ENCODE results near the gene SERPINA4.

SERPINA4 gene

DNA sequence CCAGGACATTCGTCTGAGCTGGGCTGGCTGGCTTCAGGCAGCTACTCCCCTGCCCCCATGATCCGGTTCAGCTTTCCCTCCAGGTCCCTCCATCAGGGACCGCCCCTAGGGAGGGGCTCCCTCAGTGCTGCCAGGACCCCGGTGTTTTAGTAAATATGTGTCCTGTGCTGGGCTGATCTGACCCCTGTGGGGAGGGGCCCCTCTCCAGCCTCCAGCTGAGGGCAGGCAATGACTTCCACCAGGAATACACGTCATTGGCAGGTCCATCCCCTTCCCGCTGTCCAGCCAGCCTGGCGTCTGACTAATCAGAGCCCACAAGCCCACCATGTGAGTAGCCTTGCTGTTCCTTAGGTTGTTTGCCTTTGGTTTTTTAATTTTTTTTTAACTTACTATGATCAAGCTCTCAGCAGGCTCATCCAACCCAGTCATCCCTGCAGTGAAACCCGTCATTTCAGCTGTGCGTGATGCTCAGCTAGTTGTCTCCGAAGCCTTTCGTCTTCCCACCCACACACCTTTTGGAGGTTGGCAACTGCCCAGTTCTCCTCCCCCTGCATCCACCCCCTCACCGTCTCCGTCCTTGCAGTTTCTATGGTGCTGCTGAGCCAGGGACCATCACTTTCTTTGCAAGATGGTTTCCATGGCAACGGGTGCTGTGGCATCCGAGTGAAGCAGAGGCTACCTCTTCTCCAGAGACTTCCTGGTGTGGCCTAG, 16.0 kb upstream of the SERPINA4 start:
- H3K4me3 ChIP-seq (ENCODE audit: low read depth, low read length) = no peak overlapping the region
- ChIA-PET CTCF (no interaction called here), POLR2A (no interaction called here)
- H3K27ac ChIP-seq (ENCODE audit: extremely low read depth, low read depth, low read length) = no peak overlapping the region
- no peaks in the 10 kb centered on the region for H3K36me3 ChIP-seq (ENCODE audit: control insufficient read depth in 2 of 2, insufficient read depth in 1 of 2, low read length in 2 of 2)
- TF ChIP-seq EGR2 (tag by site-specific recombination; IDR thresholded peaks at IDR 0.05; ENCODE audit: low read depth) = 0 out of 2 replicates have a peak, but pooled peaks have one; percentile 10
- TF ChIP-seq ZFHX2 (tag by site-specific recombination; conservative IDR thresholded peaks at IDR 0.05) = peak; percentile 37
- no peak for TF ChIP-seq ZNF221 (tag by site-specific recombination; IDR thresholded peaks at IDR 0.05; ENCODE audit: borderline replicate concordance)
- no peak for TF ChIP-seq ZNF645 (tag by site-specific recombination; IDR thresholded peaks at IDR 0.05)
- no peak for TF ChIP-seq ZNF121 (tag by site-specific recombination; IDR thresholded peaks at IDR 0.05)
- no peak for TF ChIP-seq ZNF157 (tag by site-specific recombination; IDR thresholded peaks at IDR 0.05)
- TF ChIP-seq, protein P1, sequence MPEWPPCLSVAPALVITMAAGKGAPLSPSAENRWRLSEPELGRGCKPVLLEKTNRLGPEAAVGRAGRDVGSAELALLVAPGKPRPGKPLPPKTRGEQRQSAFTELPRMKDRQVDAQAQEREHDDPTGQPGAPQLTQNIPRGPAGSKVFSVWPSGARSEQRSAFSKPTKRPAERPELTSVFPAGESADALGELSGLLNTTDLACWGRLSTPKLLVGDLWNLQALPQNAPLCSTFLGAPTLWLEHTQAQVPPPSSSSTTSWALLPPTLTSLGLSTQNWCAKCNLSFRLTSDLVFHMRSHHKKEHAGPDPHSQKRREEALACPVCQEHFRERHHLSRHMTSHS (tag by site-specific recombination; IDR thresholded peaks at IDR 0.05) = no peak
- TF ChIP-seq KLF8 (tag by site-specific recombination; IDR thresholded peaks at IDR 0.05) = no peak
- no peak for TF ChIP-seq HOXD13 (CRISPR knock-in tag; IDR thresholded peaks at IDR 0.05; ENCODE audit: borderline replicate concordance)
- H3K4me1 ChIP-seq (ENCODE audit: control insufficient read depth, insufficient read depth, low read length) = no peaks in the 10 kb centered on the region
- H3K9me3 ChIP-seq (ENCODE audit: control insufficient read depth, insufficient read depth, low read depth, low read length) = no peaks in the 10 kb centered on the region

DNA sequence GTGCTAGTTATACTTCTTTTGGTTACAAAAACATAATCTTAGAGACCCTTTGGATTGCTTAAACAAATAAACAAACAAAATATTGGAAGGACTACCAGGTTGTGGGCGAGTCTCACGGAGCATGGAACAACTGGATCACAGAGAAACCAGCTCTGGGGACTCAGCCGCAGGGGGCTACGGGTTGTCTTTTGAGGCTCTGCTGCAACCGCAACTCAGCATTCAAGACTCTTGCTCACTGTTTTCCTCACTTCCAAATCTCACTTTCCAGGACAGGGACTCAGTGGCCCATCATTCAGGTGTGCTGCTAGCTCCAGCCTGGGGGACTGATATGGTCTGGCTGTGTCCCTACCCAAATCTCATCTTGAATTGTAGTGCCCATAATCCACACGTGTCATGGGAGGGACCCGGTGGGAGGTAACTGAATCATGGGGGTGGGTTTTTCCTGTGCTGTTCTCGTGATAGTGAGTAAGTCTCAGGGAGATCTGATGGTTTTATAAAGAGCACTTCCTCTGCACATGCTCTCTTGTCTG, 14.0 kb upstream of the SERPINA4 start:
- Histone ChIP-seq H3K9me3 (ENCODE audit: control insufficient read depth, insufficient read depth, low read depth, low read length) (no peaks in the 10 kb centered on the region), H3K36me3 (ENCODE audit: control insufficient read depth in 2 of 2, insufficient read depth in 1 of 2, low read length in 2 of 2) (no peaks in the 10 kb centered on the region), H3K27ac (ENCODE audit: extremely low read depth, low read depth, low read length) (no peak overlapping the region), H3K4me3 (ENCODE audit: low read depth, low read length) (no peak overlapping the region), H3K4me1 (ENCODE audit: control insufficient read depth, insufficient read depth, low read length) (no peaks in the 10 kb centered on the region)
- CTCF ChIA-PET = interaction anchor here (0.7 to 0.8 kb wide), 3 partner anchors 9 to 113 kb away, joined by 3 read pairs; no protein-coding TSS in a partner anchor
- POLR2A ChIA-PET = no interaction called here
- TF ChIP-seq ZNF19 (tag by site-specific recombination; IDR thresholded peaks at IDR 0.05; ENCODE audit: low read depth) (no peak), TCF7L2 (IDR thresholded peaks at IDR 0.05; ENCODE audit: borderline replicate concordance, low read depth, low read length) (no peak), SP7 (tag by site-specific recombination; IDR thresholded peaks at IDR 0.05) (no peak), ZNF510 (tag by site-specific recombination; IDR thresholded peaks at IDR 0.05; ENCODE audit: insufficient replicate concordance) (no peak)
- TF ChIP-seq, protein P2, sequence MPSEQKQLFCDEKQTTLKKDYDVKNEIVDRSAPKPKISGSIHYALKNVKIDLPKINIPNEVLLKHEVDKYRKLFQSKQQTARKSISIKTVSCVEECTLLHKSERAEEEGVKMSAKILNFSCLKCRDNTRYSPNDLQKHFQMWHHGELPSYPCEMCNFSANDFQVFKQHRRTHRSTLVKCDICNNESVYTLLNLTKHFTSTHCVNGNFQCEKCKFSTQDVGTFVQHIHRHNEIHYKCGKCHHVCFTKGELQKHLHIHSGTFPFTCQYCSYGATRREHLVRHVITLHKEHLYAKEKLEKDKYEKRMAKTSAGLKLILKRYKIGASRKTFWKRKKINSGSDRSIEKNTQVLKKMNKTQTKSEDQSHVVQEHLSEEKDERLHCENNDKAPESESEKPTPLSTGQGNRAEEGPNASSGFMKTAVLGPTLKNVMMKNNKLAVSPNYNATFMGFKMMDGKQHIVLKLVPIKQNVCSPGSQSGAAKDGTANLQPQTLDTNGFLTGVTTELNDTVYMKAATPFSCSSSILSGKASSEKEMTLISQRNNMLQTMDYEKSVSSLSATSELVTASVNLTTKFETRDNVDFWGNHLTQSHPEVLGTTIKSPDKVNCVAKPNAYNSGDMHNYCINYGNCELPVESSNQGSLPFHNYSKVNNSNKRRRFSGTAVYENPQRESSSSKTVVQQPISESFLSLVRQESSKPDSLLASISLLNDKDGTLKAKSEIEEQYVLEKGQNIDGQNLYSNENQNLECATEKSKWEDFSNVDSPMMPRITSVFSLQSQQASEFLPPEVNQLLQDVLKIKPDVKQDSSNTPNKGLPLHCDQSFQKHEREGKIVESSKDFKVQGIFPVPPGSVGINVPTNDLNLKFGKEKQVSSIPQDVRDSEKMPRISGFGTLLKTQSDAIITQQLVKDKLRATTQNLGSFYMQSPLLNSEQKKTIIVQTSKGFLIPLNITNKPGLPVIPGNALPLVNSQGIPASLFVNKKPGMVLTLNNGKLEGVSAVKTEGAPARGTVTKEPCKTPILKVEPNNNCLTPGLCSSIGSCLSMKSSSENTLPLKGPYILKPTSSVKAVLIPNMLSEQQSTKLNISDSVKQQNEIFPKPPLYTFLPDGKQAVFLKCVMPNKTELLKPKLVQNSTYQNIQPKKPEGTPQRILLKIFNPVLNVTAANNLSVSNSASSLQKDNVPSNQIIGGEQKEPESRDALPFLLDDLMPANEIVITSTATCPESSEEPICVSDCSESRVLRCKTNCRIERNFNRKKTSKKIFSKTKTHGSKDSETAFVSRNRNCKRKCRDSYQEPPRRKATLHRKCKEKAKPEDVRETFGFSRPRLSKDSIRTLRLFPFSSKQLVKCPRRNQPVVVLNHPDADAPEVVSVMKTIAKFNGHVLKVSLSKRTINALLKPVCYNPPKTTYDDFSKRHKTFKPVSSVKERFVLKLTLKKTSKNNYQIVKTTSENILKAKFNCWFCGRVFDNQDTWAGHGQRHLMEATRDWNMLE (tag by site-specific recombination; conservative IDR thresholded peaks at IDR 0.05; ENCODE audit: low read depth) = no peak
- TF ChIP-seq, protein P3, sequence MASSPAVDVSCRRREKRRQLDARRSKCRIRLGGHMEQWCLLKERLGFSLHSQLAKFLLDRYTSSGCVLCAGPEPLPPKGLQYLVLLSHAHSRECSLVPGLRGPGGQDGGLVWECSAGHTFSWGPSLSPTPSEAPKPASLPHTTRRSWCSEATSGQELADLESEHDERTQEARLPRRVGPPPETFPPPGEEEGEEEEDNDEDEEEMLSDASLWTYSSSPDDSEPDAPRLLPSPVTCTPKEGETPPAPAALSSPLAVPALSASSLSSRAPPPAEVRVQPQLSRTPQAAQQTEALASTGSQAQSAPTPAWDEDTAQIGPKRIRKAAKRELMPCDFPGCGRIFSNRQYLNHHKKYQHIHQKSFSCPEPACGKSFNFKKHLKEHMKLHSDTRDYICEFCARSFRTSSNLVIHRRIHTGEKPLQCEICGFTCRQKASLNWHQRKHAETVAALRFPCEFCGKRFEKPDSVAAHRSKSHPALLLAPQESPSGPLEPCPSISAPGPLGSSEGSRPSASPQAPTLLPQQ (tag by site-specific recombination; IDR thresholded peaks at IDR 0.05) = no peak

All from HEK293 (cell line).